Fibroblast of the conjunctiva (primary cell): ENCODE data around the gene SARS2.

Experiments
- DNase-seq: peaks from one replicate; pipeline ENCODE4 v3.0.0-alpha.2; 2010; ENCODE audit warnings: low read depth

Gene SARS2

DNA sequence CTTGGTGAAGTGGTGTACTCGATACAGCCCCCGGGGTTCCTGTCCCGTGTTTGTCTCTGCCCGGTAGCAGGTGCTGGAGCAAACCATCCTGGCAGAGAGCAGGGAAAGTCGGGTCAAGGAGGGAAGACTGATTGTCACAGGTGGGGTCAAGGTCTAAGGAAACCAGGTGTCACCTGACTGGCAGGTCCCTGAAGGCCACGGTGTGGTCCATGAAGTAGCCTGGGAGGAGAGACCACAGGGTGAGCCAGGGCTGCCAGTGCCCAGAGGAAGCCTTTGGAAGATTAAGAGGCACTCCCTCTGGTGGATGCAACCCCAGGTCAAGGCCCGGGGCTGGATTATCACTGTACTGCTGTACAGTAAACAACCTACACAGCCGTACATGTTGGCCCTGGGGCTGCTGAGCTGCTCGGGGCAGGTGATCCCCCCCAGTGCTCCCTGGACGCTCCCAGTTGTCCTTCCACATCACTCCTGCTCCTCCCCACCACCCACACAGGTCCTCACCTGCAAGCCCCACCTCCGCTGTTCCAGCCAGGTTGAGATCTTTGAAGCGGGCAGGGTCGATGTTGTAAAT, 12.6 kb downstream of the SARS2 start:
- DNase-seq: no peak

GRCh38 chr19:38917516-38917915, 13.0 kb downstream of the SARS2 start:
- no peak for DNase-seq

DNA sequence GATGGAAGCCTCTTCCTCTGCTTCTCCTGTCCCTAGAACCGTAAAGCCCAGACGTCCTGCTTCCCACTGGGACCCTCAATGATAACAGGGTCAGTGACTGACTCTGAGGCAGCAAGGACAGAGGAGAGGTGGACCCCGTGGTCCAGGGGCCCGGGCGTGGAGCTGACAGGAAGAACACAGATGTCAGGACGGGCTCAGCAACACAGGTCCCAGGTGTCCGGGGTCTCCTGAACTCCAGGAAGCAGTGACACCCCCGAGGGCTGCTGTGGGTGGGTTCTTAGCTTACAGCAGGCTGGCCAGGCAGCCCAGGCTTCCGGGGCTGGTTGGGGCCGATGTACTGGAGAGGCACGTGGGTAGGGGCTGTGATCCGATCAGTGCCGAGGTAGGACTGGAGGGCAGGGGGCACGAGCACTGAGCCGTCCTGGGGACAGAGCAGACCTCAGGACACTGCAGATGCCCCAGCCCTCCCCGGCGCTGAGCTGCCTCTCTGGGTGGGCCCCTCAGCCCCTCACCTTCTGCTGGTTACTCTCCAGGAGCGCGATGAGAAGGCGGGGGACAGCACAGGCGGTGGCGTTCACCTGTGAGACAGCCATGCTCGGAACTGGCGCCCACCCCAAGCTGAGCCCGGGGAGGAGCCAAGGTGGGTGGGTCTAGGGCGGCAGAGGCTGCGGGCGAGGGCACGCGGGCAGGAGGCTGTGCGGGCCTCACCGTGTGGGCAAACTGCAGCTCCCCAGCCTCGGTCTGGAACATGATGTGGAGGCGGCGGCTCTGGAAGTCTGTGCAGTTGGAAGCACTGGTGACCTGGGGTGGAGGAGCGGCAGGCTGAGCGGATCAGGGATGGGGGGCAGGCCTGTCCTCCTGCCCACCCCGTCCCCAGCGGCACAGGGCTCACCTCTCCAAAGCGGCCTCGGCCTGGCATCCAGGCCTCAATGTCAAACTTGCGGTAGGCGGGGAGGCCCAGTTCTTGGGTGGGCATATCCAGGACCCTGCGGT, 14.9 kb downstream of the SARS2 start:
- no peak for DNase-seq

DNA sequence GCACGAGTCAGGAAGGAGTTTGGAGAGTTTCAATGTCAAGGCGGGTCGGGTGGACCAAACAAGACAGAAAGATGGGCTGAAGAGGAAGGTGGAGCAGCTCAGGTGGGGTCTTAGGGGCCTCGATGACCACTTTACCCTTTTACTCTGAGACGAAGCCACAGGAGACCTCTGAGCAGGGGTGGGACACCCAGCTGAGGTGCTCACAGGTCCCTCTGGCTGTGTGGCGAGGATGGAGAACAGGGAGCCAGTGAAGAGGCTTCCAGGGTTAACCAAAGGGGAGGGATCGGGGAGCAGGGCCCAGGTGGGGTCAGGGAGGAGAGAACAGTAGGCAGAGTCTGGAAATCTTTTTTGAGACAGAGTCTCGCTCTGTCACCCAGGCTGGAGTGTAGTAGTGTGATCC, 16.6 kb downstream of the SARS2 start:
- no peak for DNase-seq

DNA sequence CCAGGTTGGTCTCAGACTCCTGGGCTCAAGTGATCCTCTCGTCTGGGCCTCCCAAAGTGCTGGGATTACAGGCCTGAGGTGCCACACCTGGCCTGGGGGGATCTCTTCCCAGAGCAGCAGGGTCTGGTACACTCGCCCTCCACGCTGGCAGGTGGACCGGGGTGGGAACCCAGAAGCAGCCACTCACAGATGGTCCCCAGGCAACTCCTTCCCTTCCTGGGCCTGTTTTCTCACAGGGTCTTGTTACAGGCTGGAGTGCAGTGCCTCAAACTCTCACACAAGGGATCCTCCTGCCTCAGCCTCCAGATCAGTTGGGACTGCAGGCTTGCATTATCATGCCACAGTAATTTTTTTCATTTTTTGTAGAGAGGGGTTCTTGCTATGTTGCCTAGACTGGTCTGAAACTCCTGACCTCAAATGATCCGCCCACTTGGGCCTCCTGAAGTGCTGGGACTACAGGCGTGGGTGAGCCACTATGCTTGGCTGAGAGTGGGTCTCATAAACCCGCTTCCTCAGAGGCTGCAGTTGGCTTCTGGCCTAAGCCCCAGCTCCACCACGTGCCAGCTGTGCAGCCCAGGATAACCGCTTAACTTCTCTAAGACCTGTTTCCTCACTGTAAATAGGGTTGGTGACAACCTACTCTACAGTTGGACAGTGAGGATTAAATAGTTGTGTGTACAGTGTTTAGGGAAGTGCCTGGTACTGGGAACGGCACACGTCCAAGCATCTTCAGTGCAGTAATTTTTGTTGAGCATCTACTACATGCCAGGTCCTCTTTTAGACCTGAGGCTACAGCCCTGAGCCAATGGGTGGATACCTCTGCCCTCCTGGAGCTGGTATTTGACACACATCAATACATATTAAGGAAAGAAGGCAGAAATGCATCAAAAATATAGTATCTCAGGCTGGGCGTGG, 17.7 kb downstream of the SARS2 start:
- no peak for DNase-seq

DNA sequence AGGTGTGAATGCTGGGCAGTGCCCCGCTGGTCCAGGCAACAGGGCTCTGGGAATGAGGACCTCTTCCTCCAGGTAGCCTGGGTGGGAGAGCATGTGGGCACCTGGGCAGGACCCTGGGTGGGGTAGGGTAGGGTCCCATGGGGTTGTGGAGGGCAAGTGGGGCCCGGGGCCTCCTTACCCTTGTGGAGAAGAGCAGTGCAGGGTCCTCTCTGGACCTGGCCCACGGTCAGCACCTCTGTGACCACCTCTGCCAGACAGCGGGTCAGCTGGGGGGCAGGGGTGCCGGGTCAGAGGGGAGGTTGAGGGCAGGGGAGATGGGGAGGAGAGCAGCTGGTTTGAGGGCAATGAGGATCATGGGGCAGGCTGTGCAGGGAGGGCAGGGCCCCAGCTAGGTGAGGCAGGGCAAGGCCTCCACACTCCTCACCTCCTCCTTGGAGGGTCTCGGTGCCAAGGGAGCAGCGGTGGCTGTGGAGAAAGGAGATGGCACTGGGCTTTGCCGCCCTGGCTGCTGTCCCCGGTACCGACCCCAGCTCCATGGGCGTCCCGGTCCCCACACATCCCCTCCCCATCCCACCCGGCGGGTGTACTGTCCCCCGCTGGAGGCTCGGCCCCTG, 19.1 kb downstream of the SARS2 start:
- DNase-seq: no peak

DNA sequence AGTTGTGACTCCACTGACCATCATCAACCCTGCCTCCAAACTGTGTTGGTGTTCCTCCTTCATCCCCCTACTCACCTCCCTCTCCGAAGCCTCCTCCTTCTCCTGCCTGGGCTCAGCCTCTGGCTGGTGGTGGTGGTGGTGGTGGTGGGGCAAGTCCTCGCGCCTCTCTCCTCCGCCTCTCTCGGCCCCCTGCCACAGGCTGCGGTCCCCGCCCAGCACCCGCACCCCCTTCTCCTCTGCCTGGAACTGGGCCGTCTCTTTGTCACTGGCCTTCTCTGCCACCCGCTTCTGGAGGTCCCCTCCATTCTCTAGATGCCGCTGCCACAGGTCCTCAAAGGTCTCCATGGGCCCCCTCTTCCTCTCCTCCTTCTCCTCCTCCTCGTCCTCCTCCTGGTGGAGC, 20.1 kb downstream of the SARS2 start:
- DNase-seq: no peak

- no peak for DNase-seq
Observed at GRCh38 chr19:38908911-38909310, 21.7 kb downstream of the SARS2 start.

DNA sequence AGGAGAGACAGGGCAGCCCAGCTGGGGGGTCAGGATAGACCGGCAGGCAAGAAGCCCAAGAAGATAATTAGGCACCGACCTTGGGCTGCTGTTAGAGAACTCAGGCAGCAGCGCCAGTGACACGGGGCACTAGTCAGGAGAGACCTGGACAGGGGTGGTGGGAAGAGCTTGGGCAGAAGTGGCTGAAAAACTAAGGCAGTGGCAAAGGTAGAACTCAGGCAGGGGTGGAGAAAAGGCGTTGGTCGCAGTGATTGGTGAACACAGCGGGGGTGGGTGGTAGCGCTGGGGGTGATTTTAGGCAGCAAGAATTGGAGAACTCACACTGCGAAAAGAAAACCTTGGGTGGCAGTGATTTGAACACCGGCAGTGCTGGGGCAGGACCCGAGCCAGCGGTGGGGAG, 22.9 kb downstream of the SARS2 start:
- no peak for DNase-seq

DNA sequence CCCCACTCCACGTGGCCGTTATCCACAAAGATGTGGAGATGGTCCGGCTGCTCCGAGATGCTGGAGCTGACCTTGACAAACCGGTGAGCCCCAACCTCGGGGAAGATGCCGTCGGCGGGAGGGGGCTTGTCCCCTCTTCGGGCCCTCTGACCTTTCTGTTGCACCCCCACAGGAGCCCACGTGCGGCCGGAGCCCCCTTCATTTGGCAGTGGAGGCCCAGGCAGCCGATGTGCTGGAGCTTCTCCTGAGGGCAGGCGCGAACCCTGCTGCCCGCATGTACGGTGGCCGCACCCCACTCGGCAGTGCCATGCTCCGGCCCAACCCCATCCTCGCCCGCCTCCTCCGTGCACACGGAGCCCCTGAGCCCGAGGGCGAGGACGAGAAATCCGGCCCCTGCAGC, 23.3 kb downstream of the SARS2 start:
- no peak for DNase-seq

GRCh38 chr19:38905620-38906019, 24.9 kb downstream of the SARS2 start:
- DNase-seq: no peak

GRCh38 chr19:38904581-38905539, 25.7 kb downstream of the SARS2 start:
- no peak for DNase-seq

DNA sequence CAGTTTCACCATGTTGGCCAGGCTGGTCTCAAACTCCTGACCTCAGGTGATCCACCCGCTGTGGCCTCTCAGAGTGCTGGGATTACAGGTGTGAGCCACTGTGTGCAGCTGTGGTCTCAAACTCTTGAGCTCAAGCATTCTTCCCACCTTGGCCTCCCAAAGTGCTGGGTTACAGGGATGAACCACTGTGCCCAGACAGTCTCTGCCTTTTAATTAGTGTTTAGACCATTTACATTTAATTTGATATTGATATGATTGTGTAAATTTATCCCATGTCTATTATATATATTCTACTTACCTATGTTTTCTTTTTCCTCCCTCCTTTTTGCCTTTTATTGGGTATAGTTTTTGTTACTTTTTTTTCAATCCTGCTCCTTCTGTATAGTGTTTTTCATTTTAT, 28.9 kb downstream of the SARS2 start:
- no peak for DNase-seq

GRCh38 chr19:38900743-38901190, 29.8 kb downstream of the SARS2 start:
- no peak for DNase-seq

GRCh38 chr19:38900202-38900629, 30.3 kb downstream of the SARS2 start:
- no peak for DNase-seq

DNA sequence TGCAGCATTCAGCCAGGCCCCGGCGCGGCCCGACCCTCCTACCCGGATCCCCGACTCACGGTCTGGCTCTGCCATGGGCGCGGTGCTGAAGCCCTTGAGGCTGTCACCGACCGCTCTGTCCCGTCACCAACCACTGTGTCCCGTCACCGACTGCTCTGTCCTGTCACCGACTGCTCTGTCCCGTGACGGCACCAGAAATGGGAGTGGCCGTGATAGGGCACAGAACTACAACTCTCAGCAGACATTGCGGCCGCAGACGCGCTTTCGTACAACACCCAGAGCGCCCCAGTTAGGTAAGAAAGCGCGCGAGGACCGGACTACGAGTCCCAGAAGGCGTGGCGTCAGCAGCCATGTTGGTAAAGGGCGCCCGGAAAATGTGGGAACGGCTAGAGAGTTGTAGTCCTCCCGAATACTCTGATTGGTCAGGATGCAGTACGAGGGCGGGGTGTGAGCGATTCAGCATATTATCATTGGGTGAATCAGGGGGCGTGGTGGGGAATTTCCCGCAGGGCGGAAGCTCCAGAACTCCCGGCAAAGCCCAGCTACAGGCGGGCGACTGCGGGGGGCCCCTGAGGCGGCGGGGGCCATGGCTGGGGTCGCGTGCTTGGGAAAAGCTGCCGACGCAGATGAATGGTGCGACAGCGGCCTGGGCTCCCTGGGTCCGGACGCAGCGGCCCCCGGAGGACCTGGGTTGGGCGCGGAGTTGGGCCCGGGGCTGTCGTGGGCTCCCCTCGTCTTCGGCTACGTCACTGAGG, 30.9 kb downstream of the SARS2 start, which contains the start of the genes NFKBIB and SIRT2:
Gene NFKBIB, plus strand, starts transcription at position 523 of the 755 bp plus-strand sequence. Its CDS starts 64 bp downstream, at position 587.
Gene SIRT2, minus strand, starts transcription at position 172 of the 755 bp plus-strand sequence. Its CDS starts 97 bp downstream, at position 75.
- peak; percentile 99 for DNase-seq

- DNase-seq: no peak
Observed at GRCh38 chr19:38898788-38899446, 31.6 kb downstream of the SARS2 start.

DNA sequence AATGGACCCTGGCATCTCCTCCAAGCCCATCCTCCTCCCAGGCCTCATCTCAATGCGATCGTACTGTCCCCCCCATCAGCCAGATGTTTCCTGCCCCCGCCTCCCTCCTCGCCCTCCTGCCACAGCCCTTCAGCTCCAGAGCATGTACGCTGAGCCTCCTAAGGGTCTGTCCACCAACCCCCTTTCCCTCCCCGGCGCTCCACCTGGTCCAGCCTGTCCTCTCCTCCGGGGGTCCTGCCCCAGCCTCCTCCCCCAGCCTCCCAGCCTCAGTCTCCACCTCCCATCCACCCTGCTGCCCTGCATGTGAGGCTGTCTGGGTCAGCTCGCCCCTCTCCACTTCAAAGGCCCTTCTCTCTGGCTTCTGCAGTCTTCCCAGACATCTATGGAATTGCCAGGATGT, 35.6 kb downstream of the SARS2 start:
- no peak for DNase-seq

- DNase-seq: no peak
Observed at GRCh38 chr19:38893341-38893771, 37.2 kb downstream of the SARS2 start.
